ENCODE measurements around the gene KLHDC8A.
"Not testable (repeated sequence)": the region's sequence is repeated elsewhere in the genome, so short reads cannot be mapped to it uniquely, and the experiment has no call there.

KLHDC8A gene

DNA sequence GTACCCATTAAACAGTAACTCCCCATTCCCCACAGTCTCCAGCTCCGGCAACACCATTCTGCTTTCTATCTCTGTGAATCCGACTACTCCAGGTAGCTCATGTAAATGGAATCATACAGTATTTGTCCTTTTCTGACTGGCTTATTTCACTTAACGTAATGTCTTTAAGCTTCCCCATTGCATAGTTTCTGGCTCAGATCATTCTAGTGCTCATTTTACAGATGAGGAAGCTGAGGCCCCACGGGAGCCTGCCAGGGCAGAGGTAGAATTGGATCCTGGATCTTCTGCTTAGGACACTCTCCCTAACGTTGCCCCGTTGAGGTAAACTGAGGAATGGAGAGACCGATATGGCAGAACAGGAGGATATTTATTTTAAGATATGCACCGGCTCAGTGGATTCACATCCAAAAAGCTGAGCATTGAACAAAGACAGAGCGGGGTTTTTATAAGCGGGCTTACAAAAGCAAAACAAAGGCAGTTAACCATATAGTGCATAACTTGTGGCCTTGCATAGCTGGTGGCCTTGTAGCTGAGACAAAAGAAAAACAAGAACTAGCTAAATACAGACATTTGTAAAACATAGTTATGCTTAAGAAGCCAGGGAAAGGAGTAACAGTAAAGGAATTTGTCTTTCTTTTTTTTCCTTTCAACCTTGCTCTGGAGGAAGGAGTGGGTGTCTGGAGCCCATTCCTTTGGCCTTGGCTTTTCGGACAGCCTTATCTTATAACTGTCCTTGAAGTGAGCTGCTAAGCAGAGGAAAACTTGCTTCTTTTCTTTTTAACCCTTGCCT, 15.3 kb upstream of the KLHDC8A start:
- DNase-seq (ENCODE audit: extremely low read depth, low read depth) = no peak
- TF ChIP-seq, protein P1, sequence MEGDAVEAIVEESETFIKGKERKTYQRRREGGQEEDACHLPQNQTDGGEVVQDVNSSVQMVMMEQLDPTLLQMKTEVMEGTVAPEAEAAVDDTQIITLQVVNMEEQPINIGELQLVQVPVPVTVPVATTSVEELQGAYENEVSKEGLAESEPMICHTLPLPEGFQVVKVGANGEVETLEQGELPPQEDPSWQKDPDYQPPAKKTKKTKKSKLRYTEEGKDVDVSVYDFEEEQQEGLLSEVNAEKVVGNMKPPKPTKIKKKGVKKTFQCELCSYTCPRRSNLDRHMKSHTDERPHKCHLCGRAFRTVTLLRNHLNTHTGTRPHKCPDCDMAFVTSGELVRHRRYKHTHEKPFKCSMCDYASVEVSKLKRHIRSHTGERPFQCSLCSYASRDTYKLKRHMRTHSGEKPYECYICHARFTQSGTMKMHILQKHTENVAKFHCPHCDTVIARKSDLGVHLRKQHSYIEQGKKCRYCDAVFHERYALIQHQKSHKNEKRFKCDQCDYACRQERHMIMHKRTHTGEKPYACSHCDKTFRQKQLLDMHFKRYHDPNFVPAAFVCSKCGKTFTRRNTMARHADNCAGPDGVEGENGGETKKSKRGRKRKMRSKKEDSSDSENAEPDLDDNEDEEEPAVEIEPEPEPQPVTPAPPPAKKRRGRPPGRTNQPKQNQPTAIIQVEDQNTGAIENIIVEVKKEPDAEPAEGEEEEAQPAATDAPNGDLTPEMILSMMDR (IDR thresholded peaks at IDR 0.05; ENCODE audit: low read depth, low read length, missing control alignments) = no peak
- no peak overlapping the region for H3K4me3 ChIP-seq (replicated peaks; ENCODE audit: low read depth, low read length)

DNA sequence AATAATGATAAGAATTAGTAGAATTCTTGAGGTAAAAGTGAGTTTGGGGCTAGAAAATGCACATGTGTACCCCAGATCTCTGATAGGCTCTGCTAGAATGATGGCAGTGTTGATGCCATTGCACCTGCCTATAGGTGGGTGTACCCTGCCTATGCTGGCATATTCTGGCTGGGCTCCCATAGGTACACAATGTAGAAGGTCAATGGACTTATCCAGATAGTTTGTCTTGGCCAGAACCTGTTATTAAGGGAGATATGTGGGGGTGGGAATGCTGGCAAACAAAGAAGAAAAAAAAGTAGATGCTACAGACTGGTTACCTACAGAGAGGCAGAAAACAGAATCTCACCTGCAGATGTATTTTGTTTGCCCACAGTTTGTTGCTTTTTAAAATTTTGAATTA, 14.1 kb upstream of the KLHDC8A start:
- TF ChIP-seq, protein P1 (IDR thresholded peaks at IDR 0.05; ENCODE audit: low read depth, low read length, missing control alignments) = no peak
- H3K4me3 ChIP-seq (replicated peaks; ENCODE audit: low read depth, low read length) = no peak overlapping the region
- DNase-seq (ENCODE audit: extremely low read depth, low read depth) = no peak

DNA sequence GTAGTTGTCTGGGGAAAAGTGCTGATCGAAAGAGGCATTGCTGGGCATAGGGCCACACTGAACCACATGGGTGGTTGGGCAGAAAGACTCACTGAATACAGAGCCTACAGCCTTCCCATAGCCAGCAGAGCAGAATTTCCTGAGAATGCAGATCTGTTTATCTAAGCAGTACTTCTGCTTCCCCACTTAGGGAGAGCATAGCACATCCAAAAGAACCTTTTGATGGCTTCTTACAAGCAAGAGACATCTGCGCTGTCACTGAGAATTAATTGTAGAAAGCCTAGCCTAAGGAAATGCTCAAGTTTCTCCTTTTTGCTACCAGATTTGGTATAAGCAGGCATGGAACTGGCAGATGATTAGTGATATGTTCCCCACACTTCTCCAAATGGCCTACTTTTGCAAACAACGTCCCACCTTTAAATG, 13.0 kb upstream of the KLHDC8A start:
- TF ChIP-seq, protein P1 (IDR thresholded peaks at IDR 0.05; ENCODE audit: low read depth, low read length, missing control alignments) = no peak
- no peak overlapping the region for H3K4me3 ChIP-seq (replicated peaks; ENCODE audit: low read depth, low read length)
- DNase-seq (ENCODE audit: extremely low read depth, low read depth) = no peak

DNA sequence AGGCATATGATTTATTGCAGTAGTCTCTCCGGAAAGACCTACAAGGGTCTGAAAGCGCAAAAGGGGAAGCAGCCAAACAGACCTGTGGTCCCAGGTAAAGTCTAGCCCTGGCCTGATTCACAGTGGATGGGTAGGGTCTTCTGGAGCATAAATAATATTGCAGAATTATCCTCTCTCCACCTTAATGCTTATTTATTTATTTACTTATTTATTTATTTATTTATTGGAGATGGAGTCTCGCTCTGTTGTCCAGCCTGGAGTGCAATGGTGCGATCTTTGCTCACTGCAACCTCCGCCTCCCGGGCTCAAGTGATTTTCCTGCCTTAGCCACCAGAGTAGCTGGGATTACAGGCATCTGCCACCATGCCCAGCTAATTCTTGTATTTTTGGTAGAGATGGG, 11.8 kb upstream of the KLHDC8A start:
- TF ChIP-seq, protein P1 (IDR thresholded peaks at IDR 0.05; ENCODE audit: low read depth, low read length, missing control alignments) = no peak

DNA sequence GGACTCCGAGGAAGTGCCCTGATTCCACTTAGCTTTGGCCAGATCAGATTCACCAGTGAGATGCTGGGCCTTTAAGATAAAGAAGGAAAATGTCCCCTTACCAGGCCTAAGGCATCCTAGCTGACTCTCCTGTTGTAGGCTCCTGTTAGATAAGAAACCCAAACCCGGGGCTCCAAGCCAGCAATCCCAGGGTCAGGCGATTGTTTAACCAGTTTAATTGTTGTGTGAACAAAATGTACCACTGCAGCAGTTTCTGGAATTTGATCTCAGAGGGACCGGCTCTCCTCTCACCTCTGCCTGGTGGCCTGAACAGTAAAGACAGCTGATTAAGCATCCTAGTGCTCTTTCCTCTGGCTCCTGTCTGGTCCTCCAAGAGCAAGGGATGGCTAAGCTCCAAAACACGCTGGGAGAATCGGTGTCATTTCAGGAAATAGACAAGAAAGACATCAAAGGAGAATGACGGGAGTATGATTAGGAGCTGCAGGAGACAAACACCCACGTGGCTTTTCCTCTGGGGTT, 9.3 kb upstream of the KLHDC8A start:
- no peak overlapping the region for H3K4me3 ChIP-seq (replicated peaks; ENCODE audit: low read depth, low read length)
- TF ChIP-seq, protein P1 (IDR thresholded peaks at IDR 0.05; ENCODE audit: low read depth, low read length, missing control alignments) = no peak
- no peak for DNase-seq (ENCODE audit: extremely low read depth, low read depth)

More for the DNA sequence above, 11.8 kb upstream of the KLHDC8A start:
- no peak for DNase-seq (ENCODE audit: extremely low read depth, low read depth)
- H3K4me3 ChIP-seq (replicated peaks; ENCODE audit: low read depth, low read length) = no peak overlapping the region

DNA sequence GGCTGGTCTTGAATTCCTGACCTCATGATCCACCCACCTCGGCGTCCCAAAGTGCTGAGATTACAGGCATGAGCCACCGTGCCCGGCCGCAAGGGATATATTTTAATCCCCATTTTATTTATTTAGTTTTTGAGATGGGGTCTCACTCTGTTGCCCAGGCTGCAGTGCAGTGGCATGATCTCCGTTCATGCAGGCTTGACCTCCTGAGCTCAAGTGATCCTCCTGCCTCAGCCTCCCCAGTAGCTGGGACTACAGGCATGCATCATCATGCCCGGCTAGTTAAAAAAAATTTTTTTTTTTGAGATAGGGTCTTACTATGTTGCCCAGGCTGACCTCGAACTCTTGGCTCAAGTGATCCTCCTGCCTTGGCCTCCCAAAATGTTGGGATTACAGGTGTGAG, 8.4 kb upstream of the KLHDC8A start:
- not testable (repeated sequence) for H3K4me3 ChIP-seq (replicated peaks; ENCODE audit: low read depth, low read length); DNase-seq (ENCODE audit: extremely low read depth, low read depth)

DNA sequence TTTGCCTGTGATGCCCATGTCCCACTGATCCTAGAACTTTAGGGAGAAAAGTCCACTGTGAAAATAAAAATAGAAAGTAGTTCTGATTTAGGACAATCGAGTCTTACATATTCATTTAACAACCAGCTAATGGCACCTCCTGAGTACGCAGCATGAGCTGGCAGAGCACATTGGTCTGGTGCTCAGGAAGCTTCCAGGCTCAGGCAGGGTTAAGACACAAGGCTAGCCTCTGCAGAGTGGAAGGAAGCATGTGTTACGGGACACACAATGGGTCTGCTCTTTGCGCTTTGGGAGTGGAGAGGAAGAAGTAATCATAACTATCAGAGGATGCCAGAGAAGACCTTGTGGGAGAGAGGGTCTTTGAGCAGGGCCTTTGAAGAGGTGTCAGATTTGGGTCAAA, 4.2 kb upstream of the KLHDC8A start:
- H3K4me3 ChIP-seq (replicated peaks; ENCODE audit: low read depth, low read length) = no peak overlapping the region
- TF ChIP-seq, protein P1 (IDR thresholded peaks at IDR 0.05; ENCODE audit: low read depth, low read length, missing control alignments) = no peak
- no peak for DNase-seq (ENCODE audit: extremely low read depth, low read depth)
